ENCODE measurements around the gene ZNF629. TPM values are rescaled to one million over a fixed set of nuclear protein-coding genes. Genes with fewer than 3 reads are reported as not detected.

Gene ZNF629
- total RNA-seq, 1 donor from 2014 or later, result 21.1 TPM

GRCh38 chr16:30758988-30759491, 28.0 kb downstream of the ZNF629 start:
- DNase-seq, result no peak
- TF ChIP-seq CTCF (IDR thresholded peaks at IDR 0.05; ENCODE audit: borderline replicate concordance), result no peak
- Histone ChIP-seq H3K27me3 (ENCODE audit: low read depth) (no peaks in the 10 kb centered on the region), H3K27ac (replicated peaks) (peak overlapping the region; percentile 20), H3K9me3 (replicated peaks) (no peaks in the 10 kb centered on the region), H3K36me3 (peaks cover 42% of the 10 kb centered on the region), H3K4me1 (peaks cover 31% of the 10 kb centered on the region), H3K4me3 (no peak overlapping the region)
- intact Hi-C loops (cut with micrococcal nuclease), result no loop called here

GRCh38 chr16:30757316-30757715, 29.7 kb downstream of the ZNF629 start:
- DNase-seq, result no peak
- H3K27me3 ChIP-seq (ENCODE audit: low read depth), result no peaks in the 10 kb centered on the region
- peaks cover 50% of the 10 kb centered on the region for H3K36me3 ChIP-seq
- H3K9me3 ChIP-seq (replicated peaks), result no peaks in the 10 kb centered on the region
- no peak overlapping the region for H3K27ac ChIP-seq (replicated peaks)
- TF ChIP-seq CTCF (IDR thresholded peaks at IDR 0.05; ENCODE audit: borderline replicate concordance), result no peak
- no peak overlapping the region for H3K4me3 ChIP-seq
- H3K4me1 ChIP-seq, result peaks cover 14% of the 10 kb centered on the region
- intact Hi-C loops (cut with micrococcal nuclease), result no loop called here

- Histone ChIP-seq H3K9me3 (replicated peaks) (no peaks in the 10 kb centered on the region), H3K36me3 (peaks cover 56% of the 10 kb centered on the region), H3K4me3 (no peak overlapping the region), H3K4me1 (peaks cover 12% of the 10 kb centered on the region), H3K27ac (replicated peaks) (no peak overlapping the region), H3K27me3 (ENCODE audit: low read depth) (no peaks in the 10 kb centered on the region)
- DNase-seq, result no peak
- no peak for TF ChIP-seq CTCF (IDR thresholded peaks at IDR 0.05; ENCODE audit: borderline replicate concordance)
- intact Hi-C loops (cut with micrococcal nuclease), result no loop called here
Measured at GRCh38 chr16:30756781-30757100, 30.3 kb downstream of the ZNF629 start.

DNA sequence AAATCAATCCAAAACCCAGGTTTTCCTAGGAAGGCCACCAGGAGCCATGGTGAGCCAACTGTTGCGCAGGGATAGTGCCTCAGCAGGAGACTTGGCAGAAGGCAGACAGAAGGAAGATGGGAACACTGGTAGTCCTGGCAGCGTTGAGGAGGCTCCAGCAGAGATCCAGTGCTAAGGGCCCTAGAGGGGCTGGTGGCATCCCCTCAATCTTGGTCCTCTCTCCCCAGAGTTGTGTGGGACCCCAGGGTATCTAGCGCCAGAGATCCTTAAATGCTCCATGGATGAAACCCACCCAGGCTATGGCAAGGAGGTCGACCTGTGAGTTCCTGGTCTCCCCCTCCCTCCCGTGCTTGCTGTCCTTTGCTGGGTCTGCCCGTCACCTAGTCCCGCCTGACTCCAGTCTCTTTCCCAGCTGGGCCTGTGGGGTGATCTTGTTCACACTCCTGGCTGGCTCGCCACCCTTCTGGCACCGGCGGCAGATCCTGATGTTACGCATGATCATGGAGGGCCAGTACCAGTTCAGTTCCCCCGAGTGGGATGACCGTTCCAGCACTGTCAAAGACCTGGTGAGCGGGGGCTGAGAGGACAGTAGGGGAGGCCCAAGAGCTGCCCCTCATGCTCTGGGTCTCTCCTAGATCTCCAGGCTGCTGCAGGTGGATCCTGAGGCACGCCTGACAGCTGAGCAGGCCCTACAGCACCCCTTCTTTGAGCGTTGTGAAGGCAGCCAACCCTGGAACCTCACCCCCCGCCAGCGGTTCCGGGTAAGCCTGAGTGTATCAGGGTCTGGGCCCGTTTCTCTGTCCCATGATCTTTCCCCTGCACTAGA, 30.8 kb downstream of the ZNF629 start:
- Histone ChIP-seq H3K27me3 (ENCODE audit: low read depth) (no peaks in the 10 kb centered on the region), H3K36me3 (peaks cover 62% of the 10 kb centered on the region), H3K4me3 (no peak overlapping the region), H3K9me3 (replicated peaks) (no peaks in the 10 kb centered on the region), H3K27ac (replicated peaks) (no peak overlapping the region), H3K4me1 (peaks cover 7% of the 10 kb centered on the region)
- intact Hi-C loops (cut with micrococcal nuclease), result no loop called here
- TF ChIP-seq CTCF (IDR thresholded peaks at IDR 0.05; ENCODE audit: borderline replicate concordance), result no peak
- DNase-seq, result no peak

GRCh38 chr16:30753596-30753995, 33.4 kb downstream of the ZNF629 start:
- Histone ChIP-seq H3K4me3 (no peak overlapping the region), H3K27ac (replicated peaks) (no peak overlapping the region), H3K9me3 (replicated peaks) (no peaks in the 10 kb centered on the region), H3K4me1 (peaks cover 8% of the 10 kb centered on the region), H3K36me3 (peaks cover 68% of the 10 kb centered on the region), H3K27me3 (ENCODE audit: low read depth) (no peaks in the 10 kb centered on the region)
- DNase-seq, result no peak
- intact Hi-C loops (cut with micrococcal nuclease), result no loop called here
- no peak for TF ChIP-seq CTCF (IDR thresholded peaks at IDR 0.05; ENCODE audit: borderline replicate concordance)

Data from left ventricle myocardium inferior (tissue), 1 donor.